Fibroblast of gingiva (primary cell): Measurements from ENCODE around the gene CMPK2.

Source experiments
- DNase-seq: peaks from one replicate; pipeline ENCODE4 v3.0.0-alpha.2; 2011; ENCODE audit warnings: low read depth

CMPK2 gene

DNA sequence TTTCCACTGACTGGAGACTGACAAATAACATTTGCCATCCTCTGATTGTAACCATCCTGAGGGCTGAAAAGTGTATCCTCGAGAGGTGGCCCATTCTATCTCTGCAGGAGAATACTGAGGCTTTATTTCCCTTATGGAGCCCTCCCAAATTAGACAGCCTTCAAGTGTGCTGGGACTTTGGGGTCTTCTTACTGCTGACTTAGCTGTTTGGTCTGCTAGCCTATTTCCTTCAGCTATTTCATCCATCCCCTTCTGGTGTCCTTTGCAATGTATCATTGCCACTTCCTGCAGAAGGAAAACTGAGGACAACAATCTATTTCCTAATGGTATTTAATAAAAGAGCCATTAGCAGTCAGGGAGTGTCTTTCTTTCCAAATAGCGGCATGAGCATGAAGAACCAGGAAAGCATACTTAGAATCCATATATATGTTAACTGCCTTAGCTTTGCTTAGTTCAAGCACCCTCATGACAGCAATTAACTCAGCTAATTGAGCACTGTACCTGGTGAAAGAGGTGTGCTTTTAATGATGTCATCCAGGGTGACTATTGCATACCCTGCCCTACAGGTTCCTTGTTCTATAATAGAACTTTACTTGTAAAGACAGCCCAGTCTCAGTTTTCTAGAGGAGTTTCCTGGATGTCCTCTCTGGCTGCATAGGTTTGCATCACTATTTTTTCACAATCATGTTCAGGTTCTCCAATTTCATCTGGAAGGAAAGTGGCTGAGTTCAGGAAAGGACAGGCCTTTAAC, 24.0 kb downstream of the CMPK2 start:
- no peak for DNase-seq

DNA sequence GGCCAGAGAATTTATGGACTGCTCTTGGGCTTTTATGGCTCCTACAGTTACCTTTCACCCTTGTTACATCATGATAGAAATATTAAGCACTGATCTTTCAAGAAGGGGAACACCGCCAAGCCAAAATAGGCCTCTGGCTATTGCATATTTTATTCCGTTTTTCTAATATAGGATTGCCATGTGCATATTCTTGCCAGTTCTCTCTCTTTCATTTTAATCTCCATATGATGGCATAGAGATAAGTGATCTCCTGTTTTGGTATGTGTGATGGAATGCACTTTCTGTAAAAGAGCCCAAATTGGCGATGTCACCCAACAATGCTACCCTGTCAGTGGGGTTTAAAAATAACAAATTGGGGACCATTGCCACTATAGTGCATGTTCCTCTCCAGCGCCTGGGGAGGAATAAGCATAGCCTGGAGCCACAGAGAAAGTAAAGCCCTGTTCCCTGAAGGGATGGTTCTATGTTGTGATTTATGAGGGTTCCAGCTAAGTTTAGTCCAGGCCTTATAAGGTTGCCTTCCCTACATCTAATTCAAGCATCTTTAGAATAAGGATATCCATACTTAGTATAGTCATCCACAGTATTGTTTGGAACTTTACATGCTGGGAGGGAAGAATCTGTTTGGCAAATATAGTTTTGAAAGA, 26.9 kb downstream of the CMPK2 start:
- DNase-seq = no peak

DNA sequence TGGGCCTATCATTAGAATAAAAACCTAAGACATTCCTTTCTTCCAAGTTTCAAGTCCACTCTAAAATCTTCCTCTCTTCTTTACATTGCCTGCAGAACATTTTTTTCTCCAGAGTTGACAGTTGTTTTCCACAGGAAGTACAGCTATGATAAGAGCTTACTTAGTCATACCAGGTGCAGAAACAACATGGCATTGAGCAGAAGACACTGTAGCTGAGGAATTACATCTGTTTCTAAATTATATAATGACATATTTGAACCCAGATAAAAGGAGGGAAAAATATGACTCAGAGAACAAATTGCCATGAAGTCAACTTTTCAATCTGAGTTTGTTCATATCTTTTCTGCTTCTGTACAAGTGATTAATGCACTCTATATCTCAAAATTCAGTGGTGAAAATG, 30.2 kb downstream of the CMPK2 start:
- DNase-seq = no peak

DNA sequence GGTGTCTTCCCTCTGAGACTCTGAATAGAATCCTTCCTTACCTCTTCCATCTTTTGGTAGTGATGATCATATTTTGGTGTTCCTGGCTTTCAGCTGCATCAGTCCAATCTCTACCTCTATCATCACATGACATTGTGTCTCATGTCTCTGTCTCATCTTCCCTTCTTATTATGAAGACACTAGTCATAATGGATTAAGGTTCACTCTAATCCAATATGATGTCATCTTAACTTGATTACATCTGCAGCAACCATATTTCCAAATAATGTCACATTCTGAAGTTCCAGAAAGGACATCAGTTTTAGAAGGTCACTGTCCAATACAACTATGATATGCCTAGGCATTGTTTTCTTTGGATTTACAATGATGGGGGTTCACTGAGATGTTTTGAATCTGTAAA, 31.5 kb downstream of the CMPK2 start:
- no peak for DNase-seq

DNA sequence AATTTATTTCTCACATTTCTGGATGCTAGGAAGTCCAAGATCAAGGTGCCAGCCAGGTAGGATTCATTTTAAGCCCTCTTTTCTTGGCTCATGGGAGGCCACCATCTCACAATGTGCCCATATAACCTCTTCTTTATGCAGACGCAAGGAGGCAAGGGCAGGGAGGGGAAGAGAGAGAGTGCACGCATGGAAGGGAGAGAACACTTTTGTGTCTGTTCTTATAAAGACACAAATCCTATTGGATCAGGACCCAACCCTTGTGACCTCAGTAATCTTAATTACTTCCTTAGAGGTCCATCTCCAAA, 32.5 kb downstream of the CMPK2 start:
- no peak for DNase-seq

DNA sequence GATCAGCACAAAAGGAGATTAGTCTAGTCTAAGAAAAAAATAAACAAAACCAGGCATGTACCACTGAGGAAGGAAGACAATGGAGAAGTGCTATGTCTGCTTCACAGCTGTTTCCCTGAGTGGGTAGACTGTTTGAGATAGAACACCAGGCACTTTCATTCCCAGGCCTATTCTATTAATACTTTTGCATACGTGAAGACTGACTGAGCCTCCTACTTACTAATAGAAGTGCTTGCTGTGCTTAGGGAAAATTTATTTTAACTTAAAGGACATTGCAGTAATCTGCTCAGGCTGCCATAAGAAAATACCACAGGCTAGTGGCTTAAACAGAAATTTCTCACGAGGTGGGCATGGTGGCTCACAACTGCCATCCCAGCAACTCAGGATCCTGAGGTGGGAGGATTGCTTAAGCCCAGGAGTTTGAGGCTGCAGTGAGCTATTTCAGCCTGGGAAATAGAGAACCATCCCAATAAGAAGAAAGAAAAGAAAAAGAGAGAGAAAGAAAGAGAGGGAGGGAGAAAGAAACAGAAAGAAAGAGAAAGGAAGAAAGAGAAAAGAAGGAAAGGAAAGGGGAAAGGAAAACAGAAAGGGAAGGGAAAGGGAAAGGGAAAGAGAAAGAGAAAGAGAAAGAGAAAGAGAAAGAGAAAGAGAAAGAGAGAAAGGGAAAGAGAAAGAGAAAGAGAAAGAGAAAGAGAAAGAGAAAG, 33.0 kb downstream of the CMPK2 start:
- no peak for DNase-seq

DNA sequence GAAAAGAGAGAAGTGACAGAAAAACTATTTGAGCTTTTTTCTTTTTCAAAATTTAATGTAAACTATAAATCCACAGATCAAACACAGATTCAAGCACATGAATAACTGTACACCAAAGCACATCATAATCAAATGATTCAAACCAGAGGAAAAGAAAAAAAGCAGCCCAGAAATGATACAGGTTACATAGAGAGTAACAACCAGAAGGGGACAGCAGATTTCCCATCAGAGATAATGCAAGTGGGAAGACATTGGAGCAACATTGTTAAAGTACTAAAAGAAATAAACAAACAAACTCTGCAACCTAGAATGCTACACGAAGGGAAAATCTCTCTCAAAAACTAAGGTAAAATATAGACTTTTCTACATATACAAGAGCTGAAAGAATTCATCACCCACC, 34.5 kb downstream of the CMPK2 start:
- no peak for DNase-seq

DNA sequence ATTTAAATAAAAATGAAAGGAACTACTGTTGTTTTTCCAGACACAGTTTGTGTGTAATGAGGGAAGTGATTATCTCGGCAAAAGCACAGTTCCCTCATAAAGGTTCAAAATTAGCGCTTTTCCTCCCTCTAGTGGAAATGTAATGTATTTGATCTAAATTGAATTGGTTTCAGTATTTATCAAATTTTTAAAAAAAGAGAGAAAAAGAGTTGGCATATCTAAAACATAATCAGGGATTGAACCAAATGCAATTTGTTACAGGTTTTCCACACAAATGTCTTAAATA, 37.5 kb downstream of the CMPK2 start:
- peak; percentile 16 for DNase-seq

DNA sequence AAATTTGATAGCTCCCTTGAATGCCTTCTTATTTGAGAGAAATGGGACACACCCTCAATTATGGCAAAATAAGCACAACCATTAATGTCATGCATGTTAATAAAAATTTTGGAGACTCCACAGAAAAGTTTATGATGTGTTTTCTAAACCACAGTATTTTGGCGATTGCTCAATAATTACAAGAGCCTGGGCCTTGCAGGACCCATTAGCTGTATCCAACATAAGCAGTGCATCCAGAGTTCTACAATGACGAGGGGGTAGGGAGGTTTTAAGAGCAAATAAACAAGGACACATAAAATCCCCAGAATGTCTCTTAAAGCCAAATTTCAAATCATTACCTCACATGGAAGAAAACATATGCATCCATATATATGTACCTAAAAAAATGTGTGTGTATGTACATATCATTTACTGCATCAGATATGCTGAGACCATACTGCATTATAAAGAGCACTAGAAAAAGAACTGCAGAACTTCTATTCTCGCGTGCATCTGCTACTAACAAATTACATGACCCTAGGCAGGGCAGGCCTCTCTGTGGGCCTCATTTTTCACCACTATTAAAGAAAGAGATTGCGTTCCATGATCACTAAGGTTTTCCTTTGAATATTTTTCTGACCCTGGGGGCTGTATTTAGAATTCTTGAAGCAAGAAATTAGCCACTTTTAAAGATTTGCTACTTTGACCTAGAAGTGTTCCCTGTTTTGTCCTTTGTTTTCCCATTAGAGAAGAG, 38.0 kb downstream of the CMPK2 start:
- DNase-seq = peak; percentile 14

DNA sequence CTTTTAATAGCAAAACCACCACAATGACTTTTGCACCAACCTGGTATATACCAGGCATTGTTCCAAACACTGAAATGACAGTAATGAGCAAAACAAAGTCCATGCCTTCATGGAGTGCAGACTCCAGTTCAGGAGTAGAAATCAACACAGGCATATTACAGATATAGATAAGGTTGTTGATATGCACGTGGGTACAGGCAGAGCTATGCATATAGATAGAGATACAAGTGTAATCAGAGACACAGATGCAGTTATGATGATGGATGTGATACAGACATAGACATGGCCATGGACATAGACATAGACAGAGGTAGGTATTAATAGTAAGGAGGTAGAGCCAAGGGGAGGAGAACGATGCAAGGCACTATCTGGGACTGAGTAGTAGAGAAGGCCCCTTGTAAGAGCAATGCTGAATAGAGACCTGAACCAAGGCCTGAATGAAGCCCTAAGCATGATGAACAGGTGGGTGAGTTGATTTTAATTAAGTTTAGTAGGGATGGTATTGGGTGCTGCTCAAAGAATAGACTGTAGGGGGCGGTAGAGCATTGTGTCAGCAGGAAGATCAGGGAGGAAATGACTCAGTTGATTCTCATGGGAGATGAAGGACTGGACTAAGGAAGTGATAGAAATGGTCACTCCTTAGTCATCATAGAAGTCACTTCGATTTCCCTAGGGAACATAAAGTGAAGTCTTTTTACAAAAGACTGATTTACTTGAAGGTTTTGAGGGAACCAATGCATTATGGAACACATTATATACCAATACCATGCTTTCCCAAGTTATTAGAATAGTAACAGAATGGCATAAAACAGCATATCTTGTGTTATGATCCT, 39.4 kb downstream of the CMPK2 start:
- DNase-seq = peak; percentile 14

DNA sequence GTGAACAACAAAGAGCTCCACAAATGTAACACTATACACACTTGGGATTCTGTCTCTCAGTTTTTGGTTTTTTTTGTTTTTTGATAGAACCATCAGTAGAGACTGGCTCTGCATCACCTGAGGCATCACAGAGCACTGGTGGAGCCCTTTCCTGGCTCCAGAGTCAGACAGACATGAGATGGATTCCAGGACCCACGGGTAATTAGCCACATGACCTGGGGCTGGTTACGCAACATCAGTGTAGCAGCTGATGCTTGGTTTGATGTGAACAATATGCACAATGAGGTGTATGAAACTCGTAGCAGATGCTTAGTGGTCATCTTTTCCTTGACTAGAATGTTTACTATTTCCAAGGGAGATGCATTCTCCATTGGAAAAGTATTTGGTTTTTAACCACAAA, 40.7 kb downstream of the CMPK2 start:
- peak; percentile 8 for DNase-seq

DNA sequence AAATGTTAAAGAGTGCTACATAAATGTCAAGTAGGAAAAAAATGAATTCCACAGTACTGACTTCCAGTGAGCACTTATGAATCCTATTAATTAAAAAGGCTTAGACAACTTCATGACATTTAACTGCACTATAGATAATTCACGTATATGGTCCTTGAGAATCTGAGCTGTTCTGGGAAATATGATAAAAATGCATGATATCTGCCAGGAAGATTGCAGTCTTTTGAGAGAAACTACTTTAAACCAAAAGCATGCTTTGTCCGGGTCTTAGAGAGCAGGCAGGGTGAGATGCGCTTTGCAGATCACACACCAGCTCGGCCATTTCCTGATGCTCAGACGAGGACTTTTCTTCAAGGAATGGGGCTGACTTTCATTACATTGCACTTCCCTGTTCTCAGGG, 42.6 kb downstream of the CMPK2 start:
- peak; percentile 3 for DNase-seq

DNA sequence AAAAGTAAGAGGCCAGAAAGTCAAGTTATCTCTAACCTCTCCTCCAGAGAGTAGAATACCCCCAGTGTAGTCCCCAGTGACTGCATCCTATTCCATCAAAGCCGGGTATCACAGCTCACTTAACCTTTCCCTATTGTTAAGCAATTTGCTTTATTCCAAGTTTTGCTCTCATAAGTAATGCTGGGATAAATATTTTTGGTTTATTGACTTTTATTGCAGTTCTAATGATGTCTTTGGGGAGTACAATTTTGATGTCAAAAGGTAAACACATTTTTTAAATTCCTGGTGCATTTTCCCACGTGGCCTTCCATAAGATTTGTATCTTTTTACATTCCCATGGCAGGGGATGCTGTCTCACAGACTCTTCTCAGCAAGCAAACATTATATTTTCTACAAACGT, 43.3 kb downstream of the CMPK2 start:
- no peak for DNase-seq

DNA sequence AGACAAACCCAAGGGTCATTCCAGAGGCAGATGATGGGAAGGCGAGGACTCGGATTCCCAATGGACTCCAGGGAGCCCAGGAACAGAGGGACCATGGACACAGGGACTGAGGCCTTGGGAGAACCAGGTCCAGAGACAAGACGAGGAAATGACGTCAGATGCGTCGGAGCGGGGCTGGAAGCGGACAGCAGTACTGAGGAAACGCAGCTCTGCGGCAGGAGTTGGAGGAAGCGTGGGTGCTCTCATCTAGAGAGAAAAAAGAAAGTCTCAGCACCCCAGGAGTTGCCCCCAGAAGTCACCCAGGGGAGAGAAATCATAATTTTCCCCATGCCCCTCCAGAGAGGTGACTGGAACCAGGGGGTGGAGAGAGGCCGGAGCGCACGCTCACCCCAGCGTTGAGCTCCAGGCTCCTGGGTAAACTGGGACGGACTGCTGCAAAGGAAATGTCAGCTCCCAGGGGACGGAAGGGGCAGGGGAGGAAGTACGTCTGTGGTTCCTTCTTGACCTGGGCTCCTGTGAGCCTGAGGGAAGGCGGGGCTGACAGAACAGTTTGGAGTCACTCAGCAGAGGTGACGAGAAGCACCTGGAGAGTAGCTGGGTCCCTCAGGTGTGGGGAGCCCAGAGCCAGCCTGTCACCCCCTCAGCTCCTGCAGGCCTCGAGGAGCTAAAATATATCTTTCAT, 44.7 kb downstream of the CMPK2 start:
- DNase-seq = no peak

DNA sequence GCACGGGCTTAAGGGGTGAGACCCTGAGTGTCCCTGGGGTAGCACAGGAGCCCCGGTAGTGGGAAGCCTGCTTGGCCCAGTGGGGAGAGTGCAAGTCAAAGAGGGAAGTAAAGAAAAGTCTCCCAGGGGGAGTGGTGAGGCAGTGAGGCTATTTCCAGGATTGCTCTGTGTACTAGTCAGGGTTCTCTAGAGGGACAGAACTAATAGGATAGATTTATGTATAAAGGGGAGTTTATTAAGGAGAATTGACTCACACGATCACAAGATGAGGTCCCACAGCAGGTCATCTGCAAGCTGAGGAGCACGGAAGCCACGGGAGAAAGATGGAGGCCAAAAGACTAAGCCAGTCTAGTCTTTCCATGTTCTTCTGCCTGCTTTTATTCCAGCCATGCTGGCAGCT, 45.5 kb downstream of the CMPK2 start:
- no peak for DNase-seq

DNA sequence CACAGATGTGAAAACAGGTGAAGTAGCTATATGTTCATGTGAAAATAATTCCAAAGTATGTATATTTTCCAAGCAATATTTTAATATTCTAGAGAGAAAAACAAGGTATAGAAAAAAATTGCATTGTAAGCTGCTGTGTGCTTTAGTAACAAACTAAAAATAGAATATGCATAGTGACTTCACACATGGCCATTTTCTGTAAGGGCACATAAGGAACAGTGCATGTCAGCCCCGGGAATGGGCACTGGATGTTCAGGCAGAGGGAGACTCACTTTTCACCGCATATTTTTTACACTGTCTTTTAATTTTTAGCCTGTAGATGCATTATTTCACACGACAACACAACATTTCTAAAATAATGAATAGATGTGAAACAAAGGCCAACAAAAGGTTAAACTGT, 46.0 kb downstream of the CMPK2 start:
- no peak for DNase-seq

DNA sequence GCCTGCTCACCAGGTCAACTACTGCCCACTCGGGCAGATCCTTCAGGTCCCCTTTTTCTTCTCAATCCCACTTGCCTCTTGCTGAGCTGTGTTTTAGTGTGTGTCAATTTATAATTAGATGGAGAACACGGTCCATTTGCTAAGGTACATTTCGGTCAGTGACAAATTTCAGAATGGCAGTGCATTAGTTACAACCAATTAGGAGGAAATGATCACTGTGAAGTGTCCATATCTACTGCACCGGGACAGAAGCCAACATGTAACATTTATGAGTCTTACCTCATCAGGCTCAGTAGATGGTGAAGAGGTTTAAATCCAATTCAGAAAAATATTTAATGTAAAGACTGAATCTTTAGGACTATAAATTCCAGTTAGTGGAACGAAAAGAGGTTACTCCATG, 47.7 kb downstream of the CMPK2 start:
- no peak for DNase-seq

DNA sequence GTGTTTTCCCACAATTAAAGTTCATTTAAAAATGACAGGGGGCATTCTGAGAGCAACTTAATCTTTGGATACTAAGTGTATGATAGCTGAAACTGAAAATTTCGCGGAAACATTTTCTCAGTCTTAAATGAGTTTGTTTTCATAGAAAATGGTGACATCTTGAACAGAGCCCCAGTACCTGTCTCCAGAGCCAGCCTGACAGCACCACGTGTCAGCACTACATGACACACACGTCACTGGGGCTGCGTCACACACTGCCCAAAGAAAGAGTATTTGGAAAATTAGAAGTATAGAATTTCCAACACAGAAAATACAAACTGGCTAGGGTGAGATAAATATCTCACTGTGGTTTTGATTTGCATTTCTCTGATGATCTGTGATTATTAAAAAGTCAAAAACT, 50.8 kb downstream of the CMPK2 start:
- no peak for DNase-seq

DNA sequence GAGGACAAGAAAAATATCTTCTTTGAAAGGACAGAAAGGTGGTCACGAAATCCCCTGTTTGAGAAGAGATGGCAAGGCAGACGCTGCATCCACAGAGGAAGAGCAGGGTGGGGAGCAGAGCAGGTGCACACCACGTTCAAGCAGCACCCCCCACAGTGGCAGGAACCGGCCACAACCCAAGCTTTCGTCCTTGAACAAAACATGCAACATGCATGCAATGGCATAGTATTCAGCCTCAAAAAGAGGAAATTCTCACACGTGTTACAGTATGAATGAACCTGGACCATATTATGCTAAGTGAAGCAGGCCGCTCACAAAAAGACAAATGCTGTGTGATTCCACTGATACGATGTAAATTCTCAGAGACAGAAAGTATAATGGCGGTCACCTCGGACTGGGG, 51.4 kb downstream of the CMPK2 start:
- DNase-seq = no peak

DNA sequence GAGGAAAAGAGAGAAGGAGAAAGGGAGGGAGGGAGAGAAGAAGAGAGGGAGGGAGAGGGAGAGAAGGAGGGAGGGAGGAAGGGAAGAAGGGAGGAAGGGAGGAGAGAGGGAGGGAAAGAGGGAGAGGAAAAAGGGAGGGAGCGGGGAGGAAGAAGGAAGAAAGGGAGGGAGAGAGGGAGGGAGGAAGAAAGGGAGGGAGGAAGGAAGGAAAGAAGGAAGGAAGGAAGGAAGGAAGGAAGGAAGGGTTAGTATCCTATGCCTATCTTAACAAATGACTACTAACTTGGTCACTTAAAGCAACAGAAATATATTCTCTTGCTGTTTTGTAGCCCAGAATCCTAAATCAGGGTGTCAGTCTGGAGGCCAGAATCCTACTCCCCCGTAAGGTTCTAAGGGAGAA, 52.1 kb downstream of the CMPK2 start:
- DNase-seq = no peak

DNA sequence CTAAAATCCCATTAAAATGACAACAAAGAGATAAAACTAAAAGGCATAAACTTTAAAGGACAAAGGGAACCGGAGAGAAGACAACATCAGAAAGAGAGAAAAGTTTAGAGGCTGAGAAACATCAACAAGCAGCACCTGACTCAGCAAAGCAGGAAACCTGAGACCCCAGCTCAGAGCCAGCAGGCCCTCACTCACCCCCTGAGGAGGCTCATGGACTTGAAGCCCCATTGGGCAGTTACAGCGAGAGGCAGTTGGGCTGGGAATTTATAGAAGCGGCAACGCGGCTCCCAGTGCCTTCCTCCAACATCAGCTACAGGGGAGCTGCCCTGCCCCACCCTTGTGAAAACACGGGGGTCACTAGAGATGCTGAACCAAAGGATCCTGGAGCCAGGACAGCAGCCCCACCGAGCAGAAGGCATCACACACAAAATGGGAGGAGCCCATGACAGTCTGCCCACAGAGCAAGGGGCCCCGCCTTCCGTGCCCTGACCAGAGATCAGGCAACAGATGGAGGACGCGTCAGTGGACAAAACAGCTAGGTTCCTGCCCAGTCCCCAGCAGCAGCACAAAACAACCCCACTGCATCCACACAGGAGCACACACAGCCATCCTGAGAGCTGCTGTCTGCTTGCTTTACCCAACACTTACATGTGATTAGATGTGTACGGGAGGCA, 52.7 kb downstream of the CMPK2 start:
- no peak for DNase-seq
